Karpas-422 (cell line): ENCODE results near the gene TPST1. TPM values are rescaled to one million over a fixed set of nuclear protein-coding genes. Genes with fewer than 3 reads are reported as not detected.

Experiments used
- DNase-seq: peaks from one replicate; pipeline ENCODE4 v3.0.0-alpha.2; 2015
- H2AFZ ChIP-seq: fragments of 200-600 bp; sonication (generic); 2 replicates; pipeline ENCODE4 v1.6.1; 2014; ENCODE audit warnings: antibody characterized with exemption, low read length, mixed read lengths
- H3K27ac ChIP-seq: fragments of 200-600 bp; sonication (generic); 2 replicates; pipeline ENCODE4 v1.5.1; 2014; ENCODE audit warnings: mild to moderate bottlenecking, low read length, moderate library complexity
- H3K27me3 ChIP-seq: fragments of 200-600 bp; sonication (generic); 2 replicates; pipeline ENCODE4 v1.6.1; 2014; ENCODE audit warnings: low read length, mixed read lengths
- H3K36me3 ChIP-seq: fragments of 200-600 bp; sonication (generic); 2 replicates; pipeline ENCODE4 v1.6.1; 2014; ENCODE audit warnings: low read length, mixed read lengths; ENCODE audit not compliant: insufficient read depth
- H3K4me1 ChIP-seq: fragments of 200-600 bp; sonication (generic); 2 replicates; pipeline ENCODE4 v1.6.1; 2014; ENCODE audit warnings: mild to moderate bottlenecking, low read length, mixed read lengths
- H3K4me2 ChIP-seq: fragments of 200-600 bp; sonication (generic); 2 replicates; pipeline ENCODE4 v1.6.1; 2014; ENCODE audit warnings: low read length, low read depth, mild to moderate bottlenecking; ENCODE audit not compliant: poor library complexity, severe bottlenecking
- H3K4me3 ChIP-seq: fragments of 200-600 bp; sonication (generic); 2 replicates; pipeline ENCODE4 v1.5.1; 2014; ENCODE audit warnings: mild to moderate bottlenecking, antibody characterized with exemption, low read length, mixed read lengths
- H3K79me2 ChIP-seq: fragments of 200-600 bp; sonication (generic); 2 replicates; pipeline ENCODE4 v1.6.1; 2014; ENCODE audit warnings: mild to moderate bottlenecking, low read length, mixed read lengths
- H3K9ac ChIP-seq: fragments of 200-600 bp; sonication (generic); 2 replicates; pipeline ENCODE4 v1.6.0; 2014; ENCODE audit warnings: low read length
- H3K9me2 ChIP-seq: fragments of 200-600 bp; sonication (generic), shearing (Covaris generic); replicated peaks from 2 replicates; pipeline ENCODE4 v1.6.0; 2014; ENCODE audit warnings: mild to moderate bottlenecking, low read length, moderate library complexity; ENCODE audit not compliant: insufficient read depth
- H3K9me3 ChIP-seq: fragments of 300-700, 200-600 bp; sonication (generic); 2 replicates; pipeline ENCODE4 v1.6.1; 2014; ENCODE audit warnings: low read length, mixed read lengths
- H4K20me1 ChIP-seq: fragments of 200-600 bp; sonication (generic); 2 replicates; pipeline ENCODE4 v1.6.1; 2014; ENCODE audit warnings: mild to moderate bottlenecking, antibody characterized with exemption, low read length, low read depth; ENCODE audit not compliant: insufficient read depth
- total RNA-seq: library from RNA; depleted of rRNA; stranded (reverse); fragments of >200 nt; shearing (Covaris generic); gene quantifications from 2 replicates; pipeline ENCODE4 v1.2.3, GENCODE V29; 2014; ENCODE audit warnings: low replicate concordance

TPST1 gene
- total RNA-seq, 1 experiment from 2014 or later: 8.5 TPM

DNA sequence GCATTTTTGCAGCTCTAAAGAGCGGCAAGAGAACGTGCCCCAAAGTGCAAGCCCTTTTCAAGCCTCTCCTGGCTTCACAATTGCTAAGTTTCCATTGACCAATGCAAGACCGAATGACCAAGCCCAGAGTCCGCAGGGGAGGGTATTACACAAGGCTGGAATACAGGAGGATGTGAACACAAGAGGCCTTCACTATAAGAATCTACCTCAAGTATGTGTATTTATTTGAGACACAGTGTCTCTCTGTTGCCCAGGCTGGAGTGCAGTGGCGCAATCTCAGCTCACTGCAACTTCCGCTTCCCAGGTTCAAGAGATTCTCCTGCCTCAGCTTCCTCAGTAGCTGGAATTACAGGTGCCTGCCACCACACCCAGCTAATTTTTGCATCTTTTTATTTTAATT lies 22.2 kb upstream of the TPST1 start:
- H3K36me3 ChIP-seq: no peaks in the 10 kb centered on the region
- H3K27me3 ChIP-seq: no peaks in the 10 kb centered on the region
- no peaks in the 10 kb centered on the region for H3K4me1 ChIP-seq
- no peak overlapping the region for H3K4me3 ChIP-seq
- no peak for DNase-seq
- H4K20me1 ChIP-seq: no peaks in the 10 kb centered on the region
- H3K4me2 ChIP-seq: no peak overlapping the region
- no peak overlapping the region for H3K27ac ChIP-seq
- H3K9ac ChIP-seq: no peak overlapping the region
- H3K79me2 ChIP-seq: no peaks in the 10 kb centered on the region
- no peaks in the 10 kb centered on the region for H3K9me2 ChIP-seq
- no peak overlapping the region for H2AFZ ChIP-seq
- H3K9me3 ChIP-seq: no peaks in the 10 kb centered on the region

DNA sequence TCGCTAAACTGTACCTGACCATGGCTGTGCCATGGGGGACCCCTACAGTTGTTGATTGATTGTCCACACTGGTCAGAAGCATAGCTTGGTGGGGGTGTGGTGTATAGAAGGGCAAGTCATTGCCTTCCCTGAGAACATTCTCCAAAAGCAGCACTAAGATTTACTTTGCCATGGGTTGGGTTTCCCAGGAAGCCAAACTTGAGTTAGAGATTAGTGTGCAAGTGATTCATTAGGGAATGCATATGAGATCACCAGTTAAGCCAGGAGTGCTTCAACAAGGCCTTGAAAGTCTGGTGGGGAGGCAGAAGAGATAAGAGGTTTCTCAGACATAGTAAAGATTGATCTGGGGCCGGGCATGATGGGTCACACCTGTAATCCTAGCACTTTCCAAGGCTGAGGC lies 21.4 kb upstream of the TPST1 start:
- Histone ChIP-seq H3K4me1 (no peaks in the 10 kb centered on the region), H3K9me3 (no peaks in the 10 kb centered on the region), H3K9ac (no peak overlapping the region), H4K20me1 (no peaks in the 10 kb centered on the region), H3K9me2 (no peaks in the 10 kb centered on the region), H3K27ac (no peak overlapping the region), H3K4me3 (no peak overlapping the region), H3K79me2 (no peaks in the 10 kb centered on the region), H3K36me3 (no peaks in the 10 kb centered on the region), H3K4me2 (no peak overlapping the region), H3K27me3 (no peaks in the 10 kb centered on the region), H2AFZ (no peak overlapping the region)
- no peak for DNase-seq

DNA sequence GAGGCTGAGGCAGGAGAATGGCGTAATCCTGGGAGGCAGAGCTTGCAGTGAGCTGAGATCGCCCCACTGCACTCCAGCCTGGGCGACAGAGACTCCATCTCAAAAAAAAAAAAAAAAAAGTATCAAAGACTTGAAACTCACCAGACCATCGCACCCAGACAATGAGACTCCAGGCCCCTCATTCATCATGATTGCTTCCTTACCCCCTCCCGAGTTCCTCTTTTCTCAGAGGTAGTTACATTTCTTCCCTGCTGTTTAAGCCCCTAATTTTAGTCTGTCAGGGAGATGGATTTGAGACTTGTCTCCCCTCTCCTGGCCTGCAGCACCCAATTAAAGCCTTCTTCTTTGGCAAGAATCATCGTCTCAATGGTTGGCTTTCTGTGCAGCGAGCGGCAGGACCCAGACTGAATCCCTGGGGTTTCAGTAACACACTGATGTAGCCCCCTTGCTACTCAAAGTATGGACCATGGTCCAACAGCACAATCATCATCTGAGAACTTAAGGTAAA lies 19.4 kb upstream of the TPST1 start:
- Histone ChIP-seq H4K20me1 (no peaks in the 10 kb centered on the region), H3K9me2 (no peaks in the 10 kb centered on the region), H3K79me2 (no peaks in the 10 kb centered on the region), H3K9me3 (no peaks in the 10 kb centered on the region), H3K36me3 (no peaks in the 10 kb centered on the region), H3K4me2 (no peak overlapping the region), H3K4me1 (no peaks in the 10 kb centered on the region), H3K27me3 (no peaks in the 10 kb centered on the region), H3K9ac (no peak overlapping the region), H2AFZ (no peak overlapping the region), H3K4me3 (no peak overlapping the region), H3K27ac (no peak overlapping the region)
- DNase-seq: no peak

DNA sequence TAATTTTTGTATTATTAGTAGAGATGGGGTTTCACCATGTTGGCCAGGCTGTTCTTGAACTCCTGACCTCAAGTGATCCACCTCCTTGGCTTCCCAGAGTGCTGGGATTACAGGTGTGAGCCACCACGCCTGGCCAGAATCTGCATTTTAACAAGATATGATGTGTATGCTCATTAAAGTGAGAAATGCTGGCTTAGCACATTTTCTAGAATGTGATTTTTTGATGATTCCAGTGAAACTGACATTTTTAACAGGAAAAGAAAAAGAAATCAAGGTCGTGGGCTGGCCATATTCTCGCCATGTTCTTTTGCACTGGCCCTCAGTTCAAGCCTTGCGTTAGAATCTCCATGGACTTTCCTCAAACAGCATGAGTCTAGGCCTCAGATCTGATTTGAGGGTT lies 18.1 kb upstream of the TPST1 start:
- Histone ChIP-seq H3K9me3 (no peaks in the 10 kb centered on the region), H3K4me3 (no peak overlapping the region), H3K36me3 (no peaks in the 10 kb centered on the region), H3K27me3 (no peaks in the 10 kb centered on the region), H4K20me1 (no peaks in the 10 kb centered on the region), H3K9me2 (no peaks in the 10 kb centered on the region), H3K79me2 (no peaks in the 10 kb centered on the region), H2AFZ (no peak overlapping the region), H3K9ac (no peak overlapping the region), H3K4me2 (no peak overlapping the region), H3K4me1 (no peaks in the 10 kb centered on the region), H3K27ac (no peak overlapping the region)
- no peak for DNase-seq

DNA sequence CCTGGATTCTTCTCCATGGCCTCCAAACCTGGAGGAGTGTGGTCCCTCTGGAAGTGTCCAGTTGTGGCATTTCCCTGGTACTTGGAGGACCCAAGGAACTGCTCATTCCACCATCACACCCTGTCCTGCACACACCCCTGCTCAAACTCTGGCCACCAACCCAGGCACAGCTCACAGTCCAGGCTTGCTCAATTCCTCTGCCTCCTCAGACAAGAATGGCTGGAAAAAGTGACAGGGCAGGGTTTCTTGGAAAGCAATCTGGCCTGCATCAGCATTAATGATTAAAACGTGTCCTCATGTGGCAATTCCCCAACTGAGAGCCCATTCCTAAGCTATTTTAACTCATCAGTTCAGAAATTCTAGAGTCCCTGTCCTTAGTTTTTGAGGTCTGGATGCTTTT lies 17.2 kb upstream of the TPST1 start:
- H3K9ac ChIP-seq: no peak overlapping the region
- H3K4me2 ChIP-seq: no peak overlapping the region
- H3K27ac ChIP-seq: no peak overlapping the region
- H3K79me2 ChIP-seq: no peaks in the 10 kb centered on the region
- H3K36me3 ChIP-seq: no peaks in the 10 kb centered on the region
- H3K9me2 ChIP-seq: no peaks in the 10 kb centered on the region
- H3K4me1 ChIP-seq: no peaks in the 10 kb centered on the region
- H3K9me3 ChIP-seq: no peaks in the 10 kb centered on the region
- H3K27me3 ChIP-seq: no peaks in the 10 kb centered on the region
- DNase-seq: no peak
- H4K20me1 ChIP-seq: no peaks in the 10 kb centered on the region
- no peak overlapping the region for H2AFZ ChIP-seq
- H3K4me3 ChIP-seq: no peak overlapping the region

DNA sequence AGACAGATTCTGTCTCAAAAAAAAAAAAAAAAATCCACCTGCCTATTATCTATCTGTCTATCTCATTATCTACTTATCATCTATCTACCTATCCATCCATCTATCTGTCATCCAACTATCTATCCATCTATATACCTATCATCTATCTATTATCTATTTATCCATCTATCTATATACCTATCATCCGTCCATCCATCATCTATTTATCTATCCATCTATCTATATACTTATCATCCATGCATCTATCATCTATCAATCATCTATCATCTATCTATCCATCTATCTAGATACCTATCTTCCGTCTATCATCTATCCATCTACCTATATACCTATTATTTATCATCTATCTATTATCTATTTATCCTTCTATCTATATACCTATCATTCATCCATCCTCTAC lies 16.5 kb upstream of the TPST1 start:
- H3K4me1 ChIP-seq: no peaks in the 10 kb centered on the region
- no peaks in the 10 kb centered on the region for H3K9me2 ChIP-seq
- no peak overlapping the region for H2AFZ ChIP-seq
- DNase-seq: no peak
- no peaks in the 10 kb centered on the region for H3K36me3 ChIP-seq
- H3K79me2 ChIP-seq: no peaks in the 10 kb centered on the region
- H4K20me1 ChIP-seq: no peaks in the 10 kb centered on the region
- H3K4me3 ChIP-seq: no peak overlapping the region
- H3K4me2 ChIP-seq: no peak overlapping the region
- no peaks in the 10 kb centered on the region for H3K9me3 ChIP-seq
- no peak overlapping the region for H3K27ac ChIP-seq
- H3K27me3 ChIP-seq: no peaks in the 10 kb centered on the region
- no peak overlapping the region for H3K9ac ChIP-seq

DNA sequence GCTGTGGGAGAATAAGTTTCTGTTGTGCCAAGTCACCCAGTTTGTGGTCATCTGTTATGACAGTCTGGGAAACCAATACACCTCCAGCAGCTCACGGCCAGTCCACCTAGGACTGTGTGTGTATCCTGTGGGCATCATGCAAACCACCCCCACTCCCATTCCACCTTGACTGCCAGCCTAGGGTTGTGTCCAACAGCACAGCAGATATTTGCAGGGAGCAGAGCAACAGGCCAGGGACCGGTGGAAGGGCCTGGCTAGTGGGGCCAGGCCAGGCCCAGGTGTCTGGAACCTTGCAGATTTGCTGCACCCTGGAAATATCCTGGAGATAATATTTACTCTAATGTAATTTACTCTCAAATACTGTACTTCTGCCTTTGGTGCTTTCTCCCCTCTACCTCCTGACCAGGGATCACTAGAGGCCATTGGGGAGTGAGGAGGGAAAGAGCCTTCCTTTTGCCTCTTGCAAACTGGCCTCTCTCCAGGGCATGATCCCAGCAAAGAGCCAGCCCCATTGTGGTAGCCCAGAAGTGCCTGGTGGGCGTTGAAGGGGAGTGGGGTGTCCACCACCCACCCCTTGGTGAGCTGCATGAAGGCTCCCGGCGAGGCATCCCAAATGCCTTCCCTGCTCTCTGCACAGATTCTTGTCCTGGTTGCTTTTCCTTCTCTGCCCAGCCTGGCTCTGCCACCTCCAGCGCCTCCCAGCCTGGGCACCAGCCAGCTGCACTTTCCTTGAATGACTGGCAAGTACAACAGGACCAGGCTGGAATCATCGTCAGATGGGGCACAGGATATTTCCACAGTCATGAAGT lies 15.2 kb upstream of the TPST1 start:
- Histone ChIP-seq H3K9me3 (no peaks in the 10 kb centered on the region), H3K79me2 (no peaks in the 10 kb centered on the region), H3K27ac (no peak overlapping the region), H3K9me2 (no peaks in the 10 kb centered on the region), H4K20me1 (no peaks in the 10 kb centered on the region), H3K36me3 (no peaks in the 10 kb centered on the region), H2AFZ (no peak overlapping the region), H3K4me2 (no peak overlapping the region), H3K4me3 (no peak overlapping the region), H3K27me3 (no peaks in the 10 kb centered on the region), H3K9ac (no peak overlapping the region), H3K4me1 (no peaks in the 10 kb centered on the region)
- DNase-seq: no peak

DNA sequence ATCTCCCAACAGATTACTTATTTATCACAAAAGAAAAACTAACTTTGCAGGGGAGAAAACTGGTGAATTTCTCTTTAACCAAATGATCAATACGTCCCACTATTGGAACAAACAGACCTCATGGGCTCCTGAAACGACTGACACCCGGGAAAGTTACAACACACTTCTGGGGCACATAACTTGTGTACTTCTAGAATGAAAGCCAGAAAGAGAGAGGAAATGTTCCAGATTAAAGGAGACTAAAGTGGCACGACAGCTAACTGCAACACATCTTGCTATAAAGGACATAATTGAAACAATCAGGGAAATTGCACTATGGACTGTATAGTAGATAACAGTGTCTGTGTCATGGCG lies 14.7 kb upstream of the TPST1 start:
- Histone ChIP-seq H3K4me3 (no peak overlapping the region), H3K4me2 (no peak overlapping the region), H3K9me3 (no peaks in the 10 kb centered on the region), H4K20me1 (no peaks in the 10 kb centered on the region), H3K4me1 (no peaks in the 10 kb centered on the region), H3K27ac (no peak overlapping the region), H3K9ac (no peak overlapping the region), H3K36me3 (no peaks in the 10 kb centered on the region), H3K27me3 (no peaks in the 10 kb centered on the region), H3K79me2 (no peaks in the 10 kb centered on the region), H2AFZ (no peak overlapping the region), H3K9me2 (no peaks in the 10 kb centered on the region)
- DNase-seq: no peak
